IPS DF 6.9 (cell line): ENCODE data around the gene ZNF783.
A peak's percentile ranks its signal among the peaks of the same experiment; 100 is the strongest.
"Not testable (repeated sequence)": the region's sequence is repeated elsewhere in the genome, so short reads cannot be mapped to it uniquely, and the experiment has no call there.

ENCODE experiments used
- DNase-seq: peaks from one replicate; pipeline ENCODE4 v3.0.0-alpha.2; 2013; ENCODE audit warnings: low read depth, low spot score
- H3K27ac ChIP-seq: one replicate; pipeline ENCODE4 v1.5.1; 2013; ENCODE audit warnings: low read length, control low read depth
- H3K27me3 ChIP-seq: 2 replicates; pipeline ENCODE4 v1.6.1; 2013; ENCODE audit warnings: mild to moderate bottlenecking, low read length; ENCODE audit not compliant: control insufficient read depth, insufficient read depth
- H3K36me3 ChIP-seq: 2 replicates; pipeline ENCODE4 v1.6.1; 2013; ENCODE audit warnings: low read length; ENCODE audit not compliant: control insufficient read depth, insufficient read depth
- H3K4me1 ChIP-seq: 2 replicates; pipeline ENCODE4 v1.6.1; 2013; ENCODE audit warnings: low read length; ENCODE audit not compliant: control insufficient read depth, insufficient read depth
- H3K4me3 ChIP-seq: 2 replicates; pipeline ENCODE4 v1.5.1; 2013; ENCODE audit warnings: mild to moderate bottlenecking, low read length
- H3K9me3 ChIP-seq: 2 replicates; pipeline ENCODE4 v1.6.1; 2013; ENCODE audit warnings: low read length, inconsistent platforms; ENCODE audit not compliant: control insufficient read depth, insufficient read depth
- WGBS: extraction: QIAGEN DNeasy Blood & Tissue Kit; methylation state at CpG from one replicate; pipeline ENCODE4 v1.1.7; 2013; ENCODE audit warnings: mixed read lengths, missing lambda C conversion rate; ENCODE audit not compliant: insufficient read length, insufficient coverage; 5-methylcytosine and 5-hydroxymethylcytosine counted together

The ZNF783 gene

GRCh38 chr7:149316606-149317005 lies 54.6 kb downstream of the ZNF783 start:
- H3K4me3 ChIP-seq: no peak overlapping the region
- H3K27ac ChIP-seq: no peak overlapping the region
- no peak for DNase-seq
- no peaks in the 10 kb centered on the region for H3K9me3 ChIP-seq
- H3K36me3 ChIP-seq: no peaks in the 10 kb centered on the region
- no peaks in the 10 kb centered on the region for H3K27me3 ChIP-seq
- no peaks in the 10 kb centered on the region for H3K4me1 ChIP-seq

- H3K9me3 ChIP-seq: no peaks in the 10 kb centered on the region
- no peak overlapping the region for H3K27ac ChIP-seq
- no peaks in the 10 kb centered on the region for H3K27me3 ChIP-seq
- H3K4me3 ChIP-seq: no peak overlapping the region
- WGBS: no CpG with 5 or more reads among the region's 1 CpG
- H3K36me3 ChIP-seq: no peaks in the 10 kb centered on the region
- DNase-seq: no peak
- H3K4me1 ChIP-seq: no peaks in the 10 kb centered on the region
Observed at GRCh38 chr7:149317496-149317895, 55.5 kb downstream of the ZNF783 start.

GRCh38 chr7:149317986-149318672 lies 56.1 kb downstream of the ZNF783 start:
- Histone ChIP-seq H3K4me3 (no peak overlapping the region), H3K9me3 (no peaks in the 10 kb centered on the region), H3K27ac (no peak overlapping the region), H3K27me3 (no peaks in the 10 kb centered on the region), H3K4me1 (no peaks in the 10 kb centered on the region), H3K36me3 (no peaks in the 10 kb centered on the region)
- DNase-seq: peak; percentile 74
- WGBS: no CpG with 5 or more reads among the region's 9 CpGs

GRCh38 chr7:149319376-149319775 lies 57.4 kb downstream of the ZNF783 start:
- no CpG with 5 or more reads among the region's 6 CpGs for WGBS
- DNase-seq: no peak

GRCh38 chr7:149320313-149321124 lies 58.5 kb downstream of the ZNF783 start:
- WGBS: no CpG with 5 or more reads among the region's 13 CpGs
- Histone ChIP-seq H3K27me3 (no peaks in the 10 kb centered on the region), H3K4me1 (no peaks in the 10 kb centered on the region), H3K9me3 (no peaks in the 10 kb centered on the region), H3K4me3 (no peak overlapping the region), H3K27ac (no peak overlapping the region), H3K36me3 (no peaks in the 10 kb centered on the region)
- DNase-seq: no peak

More at GRCh38 chr7:149319376-149319775, 57.4 kb downstream of the ZNF783 start:
- Histone ChIP-seq H3K4me3 (no peak overlapping the region), H3K27me3 (no peaks in the 10 kb centered on the region), H3K36me3 (no peaks in the 10 kb centered on the region), H3K4me1 (no peaks in the 10 kb centered on the region), H3K9me3 (no peaks in the 10 kb centered on the region), H3K27ac (no peak overlapping the region)

GRCh38 chr7:149321125-149321905 lies 59.3 kb downstream of the ZNF783 start:
- not testable (repeated sequence) for H3K36me3 ChIP-seq, DNase-seq, H3K4me1 ChIP-seq, H3K9me3 ChIP-seq, H3K4me3 ChIP-seq, H3K27me3 ChIP-seq, H3K27ac ChIP-seq
- 100% methylated on average over 1 of the region's 14 CpGs for WGBS

GRCh38 chr7:149321978-149322541 lies 60.1 kb downstream of the ZNF783 start:
- DNase-seq: no peak
- Histone ChIP-seq H3K27me3 (no peaks in the 10 kb centered on the region), H3K4me3 (no peak overlapping the region), H3K36me3 (no peaks in the 10 kb centered on the region), H3K9me3 (no peaks in the 10 kb centered on the region), H3K4me1 (no peaks in the 10 kb centered on the region), H3K27ac (no peak overlapping the region)
- no CpG with 5 or more reads among the region's 5 CpGs for WGBS

- Histone ChIP-seq H3K27me3 (no peaks in the 10 kb centered on the region), H3K9me3 (no peaks in the 10 kb centered on the region), H3K27ac (no peak overlapping the region), H3K4me1 (no peaks in the 10 kb centered on the region), H3K4me3 (no peak overlapping the region), H3K36me3 (no peaks in the 10 kb centered on the region)
- no peak for DNase-seq
Observed at GRCh38 chr7:149322737-149323136, 60.7 kb downstream of the ZNF783 start.

GRCh38 chr7:149325248-149325647 lies 63.3 kb downstream of the ZNF783 start:
- WGBS: no CpG with 5 or more reads among the region's 2 CpGs
- no peak overlapping the region for H3K27ac ChIP-seq

GRCh38 chr7:149329265-149329664 lies 67.3 kb downstream of the ZNF783 start:
- Histone ChIP-seq H3K9me3 (no peaks in the 10 kb centered on the region), H3K4me1 (no peaks in the 10 kb centered on the region), H3K27ac (no peak overlapping the region), H3K36me3 (no peaks in the 10 kb centered on the region), H3K4me3 (no peak overlapping the region), H3K27me3 (no peaks in the 10 kb centered on the region)
- WGBS: no CpG with 5 or more reads among the region's 3 CpGs
- DNase-seq: no peak

More at GRCh38 chr7:149325248-149325647, 63.3 kb downstream of the ZNF783 start:
- H3K27me3 ChIP-seq: no peaks in the 10 kb centered on the region
- no peaks in the 10 kb centered on the region for H3K4me1 ChIP-seq
- no peak overlapping the region for H3K4me3 ChIP-seq
- DNase-seq: no peak
- no peaks in the 10 kb centered on the region for H3K9me3 ChIP-seq
- H3K36me3 ChIP-seq: no peaks in the 10 kb centered on the region
